K562 (cell line): ENCODE data around the gene GTF2H4. TPM values are rescaled to one million over a fixed set of nuclear protein-coding genes. Genes with fewer than 3 reads are reported as not detected.

Experiments
- ATAC-seq: fragments of 200-7000 bp; cut with Tn5 transposase; 3 replicates; pipeline ENCODE4 v1.9.1; 2020; ENCODE audit warnings: moderate library complexity
- BruUV-seq: library from RNA; stranded (reverse); fragments of 400-500 nt; replicated peaks from 2 replicates; lab custom pipeline; 2021; lab: Mats Ljungman, UMichigan
- CTCF ChIA-PET: fragments of 300-600 bp; formaldehyde crosslinking; extraction: SDS; loops from one replicate; lab custom pipeline; 2021; ENCODE audit warnings: low intra/inter-chr PET ratio; lab: Yijun Ruan, JAX
- POLR2A ChIA-PET: fragments of 300-600, 350-650 bp; sonication (Branson Sonifier 250); formaldehyde crosslinking; extraction: SDS; loops from one replicate; lab custom pipeline; 2021; ENCODE audit warnings: antibody characterized with exemption, inconsistent platforms; lab: Yijun Ruan, JAX
- DNase-seq, 4 experiments: peaks; one replicate each; pipeline versions ENCODE4 v3.0.0 to v3.0.0-alpha.2; 2011 to 2018; ENCODE audit warnings: low spot score in 3 of 4, mixed read lengths in 3 of 4; ENCODE audit errors: extremely low read depth in 1 of 4
- FAIRE-seq: peaks from 2 replicates; lab custom pipeline; 2011; peaks lifted over from hg19 to GRCh38; lab: Jason Lieb, UNC
- H2AFZ ChIP-seq: 2 replicates; pipeline ENCODE4 v1.6.0; 2011; ENCODE audit warnings: low read depth, low read length, control low read depth, inconsistent platforms
- H3K27ac ChIP-seq: fragments of 200-600 bp; 3 replicates; pipeline ENCODE4 v1.8.0; 2011; ENCODE audit warnings: low read depth, mild to moderate bottlenecking, control low read depth, inconsistent platforms, low read length, moderate library complexity, mixed read lengths; ENCODE audit errors: extremely low read depth
- H3K27me3 ChIP-seq, 2 experiments: fragments of 300-600 bp in 1 of 2; 2 replicates in 1 of 2; 3 replicates in 1 of 2; pipeline versions ENCODE4 v1.6.0 to v1.8.0; 2011; ENCODE audit warnings: inconsistent platforms in 2 of 2, low read length in 2 of 2, mild to moderate bottlenecking in 1 of 2, mixed read lengths in 1 of 2, moderate library complexity in 1 of 2; ENCODE audit not compliant: control insufficient read depth in 2 of 2, insufficient read depth in 2 of 2
- H3K36me3 ChIP-seq: fragments of 300-600 bp; 3 replicates; pipeline ENCODE4 v1.8.0; 2011; ENCODE audit warnings: mild to moderate bottlenecking, low read length, inconsistent platforms; ENCODE audit not compliant: control insufficient read depth, insufficient read depth
- H3K4me1 ChIP-seq, 2 experiments: fragments of 200-600 bp in 1 of 2; replicated peaks in 1 of 2; 2 replicates in 1 of 2; 3 replicates in 1 of 2; pipeline versions ENCODE4 v1.5.1 to v1.8.0; 2011; ENCODE audit warnings: inconsistent platforms in 2 of 2, low read length in 2 of 2, mild to moderate bottlenecking in 1 of 2, mixed read lengths in 1 of 2, moderate library complexity in 1 of 2; ENCODE audit not compliant: control insufficient read depth in 2 of 2, insufficient read depth in 2 of 2
- H3K4me2 ChIP-seq: 2 replicates; pipeline ENCODE4 v1.6.1; 2011; ENCODE audit warnings: low read length, control low read depth, inconsistent platforms, mixed read lengths; ENCODE audit not compliant: insufficient read depth
- H3K4me3 ChIP-seq: fragments of 200-600 bp; sonication (generic), shearing (Covaris generic); 2 replicates; pipeline ENCODE4 v1.5.1; 2016; ENCODE audit warnings: control low read depth, inconsistent platforms
- H3K79me2 ChIP-seq: fragments of 200-600 bp; 3 replicates; pipeline ENCODE4 v1.8.0; 2011; ENCODE audit warnings: low read length, inconsistent platforms; ENCODE audit not compliant: control insufficient read depth, insufficient read depth
- H3K9ac ChIP-seq, 2 experiments: 2 replicates each; pipeline versions ENCODE4 v1.6.0 to v1.6.1; 2011; ENCODE audit warnings: low read depth in 2 of 2, low read length in 2 of 2, control low read depth in 1 of 2, inconsistent platforms in 1 of 2, mild to moderate bottlenecking in 1 of 2, mixed read lengths in 1 of 2; ENCODE audit not compliant: insufficient read depth in 1 of 2
- H3K9me1 ChIP-seq: one replicate; pipeline ENCODE4 v1.6.0; 2011; ENCODE audit warnings: inconsistent platforms, mild to moderate bottlenecking, low read length, moderate library complexity; ENCODE audit not compliant: control insufficient read depth, insufficient read depth
- H3K9me3 ChIP-seq: replicated peaks from 2 replicates; pipeline ENCODE4 v1.5.1; 2011; ENCODE audit warnings: low read depth, low read length, inconsistent platforms; ENCODE audit not compliant: control insufficient read depth, insufficient read depth
- H4K20me1 ChIP-seq: replicated peaks from 2 replicates; pipeline ENCODE4 v1.6.1; 2011; ENCODE audit warnings: low read length, inconsistent platforms, mixed read lengths; ENCODE audit not compliant: control insufficient read depth, insufficient read depth
- ARID1B ChIP-seq: fragments of 450-650 bp; IDR thresholded peaks from 2 replicates; pipeline ENCODE4 v1.6.1; 2016; ENCODE audit warnings: antibody characterized with exemption, mild to moderate bottlenecking, inconsistent platforms
- BCOR ChIP-seq: fragments of 450-650 bp; IDR thresholded peaks from 2 replicates; pipeline ENCODE4 v1.6.1; 2016
- CTBP1 ChIP-seq: fragments of 450-650 bp; IDR thresholded peaks from 2 replicates; pipeline ENCODE4 v1.6.1; 2016; ENCODE audit warnings: borderline replicate concordance
- POLR2A ChIP-seq: fragments of 450-650 bp; conservative IDR thresholded peaks from 2 replicates; pipeline ENCODE4 v1.6.1; 2016
- RB1 ChIP-seq: fragments of 450-650 bp; IDR thresholded peaks from 2 replicates; pipeline ENCODE4 v1.6.1; 2017; ENCODE audit warnings: low read depth, mild to moderate bottlenecking
- SMARCA4 ChIP-seq: fragments of 450-650 bp; IDR thresholded peaks from 2 replicates; pipeline ENCODE4 v1.6.1; 2016
- WGBS: fragments of 100-300 bp; shearing (Covaris generic); methylation state at CpG from one replicate; pipeline ENCODE4 v1.1.6; 2016; ENCODE audit warnings: low coverage, mixed read lengths; ENCODE audit not compliant: insufficient coverage; ENCODE audit errors: missing lambda C conversion rate; 5-methylcytosine and 5-hydroxymethylcytosine counted together
- in situ Hi-C: fragments of 300-500 bp; cut with MboI; formaldehyde crosslinking; loops from 4 replicates; pipeline ENCODE4 v1.15.0; 2018; ENCODE audit warnings: inconsistent platforms, mixed read lengths
- intact Hi-C: fragments of 100-400 bp; cut with micrococcal nuclease; formaldehyde crosslinking; loops from 2 replicates; pipeline ENCODE4 v1.14.2; 2022
- polyA plus RNA-seq, 8 experiments: library from polyadenylated mRNA; depleted of rRNA in 4 of 8; stranded (reverse) in 5 of 8; unstranded in 3 of 8; fragments of >200 nt; fragmentation: Nextera tagmentation in 2 of 8; fragmentation: Illumina TruSeq in 1 of 8; extraction: Ambion mirVana in 2 of 8; extraction: Trizol in 1 of 8; gene quantifications; 2 replicates each; pipeline versions ENCODE4 v1.2.1 to v1.2.3, GENCODE V29; 2011 to 2014; ENCODE audit warnings: inconsistent platforms in 1 of 8, missing spikeins in 1 of 8
- total RNA-seq, 7 experiments: library from RNA; depleted of rRNA in 6 of 7; stranded (reverse); fragments of >200 nt in 6 of 7; fragmentation: Illumina TruSeq in 2 of 7; extraction: Trizol in 2 of 7; gene quantifications; 2 replicates each; pipeline versions ENCODE4 v1.2.1 to v1.2.3, GENCODE V29; 2011 to 2021; ENCODE audit warnings: low replicate concordance in 1 of 7
- TF ChIP-seq, protein P1 (sequence below): sonication (generic); formaldehyde crosslinking; IDR thresholded peaks from 2 replicates; pipeline ENCODE4 v1.8.0; 2022; ENCODE audit warnings: mild to moderate bottlenecking, missing genetic modification reagents
- TF ChIP-seq, protein P2 (sequence below), 2 experiments: fragments of 450-650 bp in 1 of 2; sonication (generic) in 1 of 2; formaldehyde crosslinking in 1 of 2; IDR thresholded peaks; 2 replicates each; pipeline versions ENCODE4 v1.7.1 to v1.9.0; 2016 to 2022; ENCODE audit warnings: inconsistent platforms in 1 of 2, mild to moderate bottlenecking in 1 of 2, missing genetic modification reagents in 1 of 2
- TF ChIP-seq, protein P3 (sequence below): fragments of 250-450 bp; sonication (Bioruptor Pico); IDR thresholded peaks from 2 replicates; pipeline ENCODE4 v1.4.0; 2020

Gene GTF2H4
- total and polyA plus RNA-seq, 9 of the 15 experiments (the other 6 are each of a cell fraction or from before 2014, with no cell fraction given) = 3.6 to 86.1 (median 39.6) TPM

DNA sequence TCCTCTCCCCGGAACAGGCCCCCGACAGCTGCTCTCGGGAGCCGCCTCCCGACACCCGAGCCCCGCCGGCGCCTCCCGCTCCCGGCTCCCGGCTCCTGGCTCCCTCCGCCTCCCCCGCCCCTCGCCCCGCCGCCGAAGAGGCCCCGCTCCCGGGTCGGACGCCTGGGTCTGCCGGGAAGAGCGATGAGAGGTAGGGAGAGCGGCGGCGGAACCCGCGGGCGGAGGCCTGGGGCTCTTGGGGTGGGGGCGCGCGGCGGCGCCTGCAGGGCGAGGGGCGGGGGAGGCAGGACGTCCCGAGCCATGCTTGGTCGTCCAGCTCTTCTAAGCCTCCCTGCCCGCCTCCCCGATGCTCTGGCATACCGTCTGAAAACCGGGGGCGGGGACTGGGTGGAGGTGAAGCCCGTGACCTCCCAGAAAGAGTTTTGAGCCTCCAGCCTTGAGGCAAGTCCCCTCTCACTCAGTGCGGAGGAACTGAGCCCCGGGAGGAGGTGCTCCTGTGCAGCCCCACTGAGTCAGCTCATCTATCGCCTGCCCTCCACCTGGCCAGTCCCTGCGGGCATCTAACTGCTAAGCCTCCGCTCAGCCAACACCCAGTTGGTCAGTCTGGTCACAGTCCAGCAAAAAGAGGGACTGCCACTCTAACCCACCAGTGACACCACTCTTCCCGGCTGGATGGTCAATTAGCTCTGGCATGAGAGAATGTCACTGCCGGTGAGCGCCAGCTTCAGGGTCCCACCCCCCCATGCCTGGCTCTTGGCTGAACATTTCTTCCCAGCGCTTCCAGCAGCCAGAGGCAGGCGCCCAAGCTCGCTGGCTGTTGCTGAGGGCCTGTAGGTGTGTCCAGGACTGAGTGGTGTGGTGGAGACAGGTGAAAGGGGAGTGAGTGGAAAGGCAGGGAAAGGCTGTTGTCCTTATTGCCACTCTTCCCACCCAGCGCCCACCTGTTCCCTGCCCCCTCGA, 23.2 kb upstream of the GTF2H4 start:
- intact Hi-C loops = no loop called here
- H3K79me2 ChIP-seq = peaks cover 43% of the 10 kb centered on the region
- DNase-seq (peak; percentile 72 to 79 (median 78)), ATAC-seq (peak; percentile 55), FAIRE-seq (peak; percentile 40)
- H3K9me3 ChIP-seq = no peaks in the 10 kb centered on the region
- H3K9me1 ChIP-seq = peaks cover 3% of the 10 kb centered on the region
- ChIA-PET CTCF (interaction anchor here (0.6 to 1.9 kb wide), 2 partner anchors 24 to 56 kb away, joined by 3 to 6 read pairs; no protein-coding TSS in a partner anchor), POLR2A (interaction anchor here (0.5 to 2.4 kb wide), 8 partner anchors 9 to 143 kb away, joined by 3 to 15 read pairs (median 4); partner anchors contain the start of gene FLOT1)
- H3K9ac ChIP-seq = peak overlapping the region; percentile 62 to 94
- H3K36me3 ChIP-seq = peaks cover 11% of the 10 kb centered on the region; the same call in 1 of the 3 replicates
- H4K20me1 ChIP-seq = peaks cover 9% of the 10 kb centered on the region; the same call in 1 of the 2 replicates
- no peaks in the 10 kb centered on the region for H3K27me3 ChIP-seq
- WGBS = 6% methylated on average over 42 of the region's 59 CpGs
- H3K4me3 ChIP-seq = peak overlapping the region; percentile 54
- in situ Hi-C loops = no loop called here
- H2AFZ ChIP-seq = peak overlapping the region; percentile 53
- no TSS peak for BruUV-seq
- peaks cover 61 to 78% of the 10 kb centered on the region in 2 experiments for H3K4me1 ChIP-seq
- H3K27ac ChIP-seq = peak overlapping the region; percentile 70
- peak overlapping the region; percentile 96 for H3K4me2 ChIP-seq
- TF ChIP-seq, protein P1, sequence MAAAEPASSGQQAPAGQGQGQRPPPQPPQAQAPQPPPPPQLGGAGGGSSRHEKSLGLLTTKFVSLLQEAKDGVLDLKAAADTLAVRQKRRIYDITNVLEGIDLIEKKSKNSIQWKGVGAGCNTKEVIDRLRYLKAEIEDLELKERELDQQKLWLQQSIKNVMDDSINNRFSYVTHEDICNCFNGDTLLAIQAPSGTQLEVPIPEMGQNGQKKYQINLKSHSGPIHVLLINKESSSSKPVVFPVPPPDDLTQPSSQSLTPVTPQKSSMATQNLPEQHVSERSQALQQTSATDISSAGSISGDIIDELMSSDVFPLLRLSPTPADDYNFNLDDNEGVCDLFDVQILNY = 0 out of 2 replicates have a peak, but pooled peaks have one; percentile 39
- TF ChIP-seq SMARCA4 (0 out of 2 replicates have a peak, but pooled peaks have one; percentile 25), POLR2A (0 out of 2 replicates have a peak, but pooled peaks have one; percentile 32), ARID1B (peak; percentile 35; the same call in 1 of the 2 replicates), BCOR (no peak), CTBP1 (no peak), RB1 (peak; percentile 15; the same call in 1 of the 2 replicates)
- TF ChIP-seq, protein P2, sequence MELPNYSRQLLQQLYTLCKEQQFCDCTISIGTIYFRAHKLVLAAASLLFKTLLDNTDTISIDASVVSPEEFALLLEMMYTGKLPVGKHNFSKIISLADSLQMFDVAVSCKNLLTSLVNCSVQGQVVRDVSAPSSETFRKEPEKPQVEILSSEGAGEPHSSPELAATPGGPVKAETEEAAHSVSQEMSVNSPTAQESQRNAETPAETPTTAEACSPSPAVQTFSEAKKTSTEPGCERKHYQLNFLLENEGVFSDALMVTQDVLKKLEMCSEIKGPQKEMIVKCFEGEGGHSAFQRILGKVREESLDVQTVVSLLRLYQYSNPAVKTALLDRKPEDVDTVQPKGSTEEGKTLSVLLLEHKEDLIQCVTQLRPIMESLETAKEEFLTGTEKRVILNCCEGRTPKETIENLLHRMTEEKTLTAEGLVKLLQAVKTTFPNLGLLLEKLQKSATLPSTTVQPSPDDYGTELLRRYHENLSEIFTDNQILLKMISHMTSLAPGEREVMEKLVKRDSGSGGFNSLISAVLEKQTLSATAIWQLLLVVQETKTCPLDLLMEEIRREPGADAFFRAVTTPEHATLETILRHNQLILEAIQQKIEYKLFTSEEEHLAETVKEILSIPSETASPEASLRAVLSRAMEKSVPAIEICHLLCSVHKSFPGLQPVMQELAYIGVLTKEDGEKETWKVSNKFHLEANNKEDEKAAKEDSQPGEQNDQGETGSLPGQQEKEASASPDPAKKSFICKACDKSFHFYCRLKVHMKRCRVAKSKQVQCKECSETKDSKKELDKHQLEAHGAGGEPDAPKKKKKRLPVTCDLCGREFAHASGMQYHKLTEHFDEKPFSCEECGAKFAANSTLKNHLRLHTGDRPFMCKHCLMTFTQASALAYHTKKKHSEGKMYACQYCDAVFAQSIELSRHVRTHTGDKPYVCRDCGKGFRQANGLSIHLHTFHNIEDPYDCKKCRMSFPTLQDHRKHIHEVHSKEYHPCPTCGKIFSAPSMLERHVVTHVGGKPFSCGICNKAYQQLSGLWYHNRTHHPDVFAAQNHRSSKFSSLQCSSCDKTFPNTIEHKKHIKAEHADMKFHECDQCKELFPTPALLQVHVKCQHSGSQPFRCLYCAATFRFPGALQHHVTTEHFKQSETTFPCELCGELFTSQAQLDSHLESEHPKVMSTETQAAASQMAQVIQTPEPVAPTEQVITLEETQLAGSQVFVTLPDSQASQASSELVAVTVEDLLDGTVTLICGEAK (IDR thresholded peaks at IDR 0.05) = 0 out of 2 replicates have a peak, but pooled peaks have one; percentile 9
- TF ChIP-seq, protein P2 (CRISPR knock-in tag; IDR thresholded peaks at IDR 0.05) = no peak
- TF ChIP-seq, protein P3, sequence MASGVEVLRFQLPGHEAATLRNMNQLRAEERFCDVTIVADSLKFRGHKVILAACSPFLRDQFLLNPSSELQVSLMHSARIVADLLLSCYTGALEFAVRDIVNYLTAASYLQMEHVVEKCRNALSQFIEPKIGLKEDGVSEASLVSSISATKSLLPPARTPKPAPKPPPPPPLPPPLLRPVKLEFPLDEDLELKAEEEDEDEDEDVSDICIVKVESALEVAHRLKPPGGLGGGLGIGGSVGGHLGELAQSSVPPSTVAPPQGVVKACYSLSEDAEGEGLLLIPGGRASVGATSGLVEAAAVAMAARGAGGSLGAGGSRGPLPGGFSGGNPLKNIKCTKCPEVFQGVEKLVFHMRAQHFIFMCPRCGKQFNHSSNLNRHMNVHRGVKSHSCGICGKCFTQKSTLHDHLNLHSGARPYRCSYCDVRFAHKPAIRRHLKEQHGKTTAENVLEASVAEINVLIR (CRISPR knock-in tag) = no peak
